Smooth muscle cell (in vitro differentiated cells): Measurements from ENCODE around the gene ULBP1. TPM values are rescaled to one million over a fixed set of nuclear protein-coding genes. Genes with fewer than 3 reads are reported as not detected.
"Not testable (repeated sequence)": the region's sequence is repeated elsewhere in the genome, so short reads cannot be mapped to it uniquely, and the experiment has no call there.

Source experiments
- DNase-seq: peaks from one replicate; lab custom pipeline; 2025; ENCODE audit not compliant: unreplicated experiment; lab: John Stamatoyannopoulos, UW
- H2AFZ ChIP-seq: fragments of 200-600 bp; sonication (generic); 2 replicates; pipeline ENCODE4 v1.6.0; 2016; ENCODE audit warnings: antibody characterized with exemption, low read depth, mild to moderate bottlenecking
- H3F3A ChIP-seq: fragments of 200-600 bp; sonication (generic); 2 replicates; pipeline ENCODE4 v1.6.0; 2017; ENCODE audit warnings: antibody characterized with exemption, low read depth
- H3K27ac ChIP-seq: fragments of 200-600 bp; sonication (generic); 2 replicates; pipeline ENCODE4 v1.5.1; 2016; ENCODE audit warnings: low read depth, mild to moderate bottlenecking
- H3K27me3 ChIP-seq: fragments of 200-600 bp; sonication (generic); 2 replicates; pipeline ENCODE4 v1.6.1; 2016; ENCODE audit warnings: low read depth, mild to moderate bottlenecking
- H3K36me3 ChIP-seq: fragments of 200-600 bp; sonication (generic); 2 replicates; pipeline ENCODE4 v1.5.1; 2016; ENCODE audit warnings: low read depth
- H3K4me1 ChIP-seq: fragments of 200-600 bp; sonication (generic); 2 replicates; pipeline ENCODE4 v1.5.1; 2016; ENCODE audit warnings: low read depth
- H3K4me2 ChIP-seq: fragments of 200-600 bp; sonication (generic); 2 replicates; pipeline ENCODE4 v1.6.0; 2016; ENCODE audit warnings: mild to moderate bottlenecking
- H3K4me3 ChIP-seq: fragments of 200-600 bp; sonication (generic); 2 replicates; pipeline ENCODE4 v1.5.1; 2016; ENCODE audit warnings: mild to moderate bottlenecking
- H3K79me2 ChIP-seq: fragments of 200-600 bp; sonication (generic); 2 replicates; pipeline ENCODE4 v1.6.0; 2016; ENCODE audit warnings: low read depth, mild to moderate bottlenecking
- H3K9ac ChIP-seq: fragments of 200-600 bp; sonication (generic); 2 replicates; pipeline ENCODE4 v1.6.0; 2016; ENCODE audit warnings: low read depth
- H3K9me3 ChIP-seq: fragments of 200-600 bp; sonication (generic); replicated peaks from 2 replicates; pipeline ENCODE4 v1.5.1; 2016; ENCODE audit warnings: low read depth
- H4K20me1 ChIP-seq: fragments of 200-600 bp; sonication (generic); 2 replicates; pipeline ENCODE4 v1.6.0; 2016; ENCODE audit warnings: low read depth
- WGBS: methylation state at CpG from one replicate; pipeline ENCODE4 v1.1.7; 2016; ENCODE audit warnings: low lambda C conversion rate; 5-methylcytosine and 5-hydroxymethylcytosine counted together
- polyA plus RNA-seq: library from polyadenylated mRNA; unstranded; fragments of >200 nt; fragmentation: Nextera tagmentation; extraction: Ambion mirVana; gene quantifications from 2 replicates; pipeline ENCODE4 v1.2.1, GENCODE V29; 2016
- total RNA-seq: library from RNA; depleted of rRNA; stranded (reverse); fragments of >200 nt; gene quantifications from 2 replicates; pipeline ENCODE4 v1.2.3, GENCODE V29; 2014
- TF ChIP-seq, protein P1 (sequence below): fragments of 200-600 bp; sonication (generic); IDR thresholded peaks from 2 replicates; pipeline ENCODE4 v1.5.1; 2017; ENCODE audit warnings: borderline replicate concordance, mild to moderate bottlenecking, antibody characterized with exemption; ENCODE audit not compliant: insufficient read depth, poor library complexity, severe bottlenecking

ULBP1 gene
- total and polyA plus RNA-seq, 2 experiments from 2014 or later = 0.72 to 1.7 TPM

DNA sequence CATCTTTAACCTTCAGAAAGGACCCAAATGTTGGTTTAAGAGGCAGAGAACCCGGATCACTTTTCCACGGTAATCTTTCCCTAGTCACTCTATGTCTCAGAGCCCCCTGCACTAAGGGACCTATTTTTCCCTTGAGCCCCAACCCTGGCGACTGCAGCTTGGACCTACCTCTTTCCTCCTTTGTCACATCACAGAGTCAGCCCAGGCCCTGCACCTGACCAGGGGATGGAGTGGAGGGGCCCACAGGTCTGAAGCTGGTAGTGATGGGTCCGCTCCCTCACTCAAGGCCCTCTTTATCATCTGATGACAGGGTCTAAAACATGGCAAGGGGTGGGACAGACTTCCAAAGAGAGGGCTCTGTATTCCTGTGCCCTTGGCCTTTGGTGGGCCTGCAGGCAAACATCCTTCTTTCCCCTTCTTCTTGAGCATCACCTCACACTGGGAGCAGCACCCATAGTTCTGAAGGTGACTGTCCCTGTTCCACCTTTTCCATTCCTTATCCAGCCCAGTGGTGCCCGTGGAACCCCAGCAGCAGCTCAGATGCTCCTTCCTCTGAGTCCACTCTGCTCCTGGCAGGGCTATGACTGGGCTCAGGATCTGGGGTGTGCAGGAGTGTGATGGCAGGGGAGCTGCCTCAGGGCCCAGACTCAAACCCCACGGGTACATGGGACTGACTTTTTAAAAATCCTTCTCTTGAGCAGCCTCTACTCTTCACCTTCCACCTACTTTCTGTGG lies 55.3 kb downstream of the ULBP1 start:
- H3K27me3 ChIP-seq = peaks cover 55% of the 10 kb centered on the region
- no peaks in the 10 kb centered on the region for H3K4me1 ChIP-seq

DNA sequence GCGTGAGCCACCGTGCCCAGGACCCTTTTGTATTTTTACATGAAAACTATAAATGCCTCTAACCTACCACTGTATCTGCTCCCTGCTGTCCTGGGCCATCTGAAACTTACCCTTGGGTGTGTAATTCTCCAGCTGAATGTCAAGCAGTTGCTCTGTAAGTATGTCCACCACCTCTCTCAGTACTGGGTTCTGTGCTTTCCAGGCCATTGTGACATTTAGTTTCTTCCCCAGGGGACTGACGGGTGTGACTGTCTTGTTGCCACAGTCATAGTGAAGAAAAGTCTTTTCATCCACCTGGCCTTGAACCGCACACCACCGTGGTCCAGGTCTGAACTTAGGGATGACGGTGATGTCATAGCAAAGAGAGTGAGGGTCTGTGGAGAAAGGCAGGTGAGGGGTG lies 58.1 kb downstream of the ULBP1 start:
- peaks cover 41% of the 10 kb centered on the region for H3K27me3 ChIP-seq
- not testable (repeated sequence) for H3K36me3 ChIP-seq, DNase-seq, H3K4me3 ChIP-seq, H3K79me2 ChIP-seq, H2AFZ ChIP-seq, H3K9me3 ChIP-seq, H4K20me1 ChIP-seq, H3K27ac ChIP-seq, H3K9ac ChIP-seq, H3K4me2 ChIP-seq, H3F3A ChIP-seq, H3K4me1 ChIP-seq
- 96% methylated on average over 3 of the region's 6 CpGs for WGBS

More for the DNA sequence above, 55.3 kb downstream of the ULBP1 start:
- Histone ChIP-seq H3K27ac (no peak overlapping the region), H3K79me2 (no peaks in the 10 kb centered on the region), H3K9me3 (no peaks in the 10 kb centered on the region), H3K4me3 (no peak overlapping the region), H4K20me1 (no peaks in the 10 kb centered on the region), H3K36me3 (no peaks in the 10 kb centered on the region), H3F3A (no peaks in the 10 kb centered on the region), H3K4me2 (no peak overlapping the region), H2AFZ (no peak overlapping the region), H3K9ac (no peak overlapping the region)
- 56% methylated on average over 6 of the region's 6 CpGs for WGBS
- TF ChIP-seq, protein P1, sequence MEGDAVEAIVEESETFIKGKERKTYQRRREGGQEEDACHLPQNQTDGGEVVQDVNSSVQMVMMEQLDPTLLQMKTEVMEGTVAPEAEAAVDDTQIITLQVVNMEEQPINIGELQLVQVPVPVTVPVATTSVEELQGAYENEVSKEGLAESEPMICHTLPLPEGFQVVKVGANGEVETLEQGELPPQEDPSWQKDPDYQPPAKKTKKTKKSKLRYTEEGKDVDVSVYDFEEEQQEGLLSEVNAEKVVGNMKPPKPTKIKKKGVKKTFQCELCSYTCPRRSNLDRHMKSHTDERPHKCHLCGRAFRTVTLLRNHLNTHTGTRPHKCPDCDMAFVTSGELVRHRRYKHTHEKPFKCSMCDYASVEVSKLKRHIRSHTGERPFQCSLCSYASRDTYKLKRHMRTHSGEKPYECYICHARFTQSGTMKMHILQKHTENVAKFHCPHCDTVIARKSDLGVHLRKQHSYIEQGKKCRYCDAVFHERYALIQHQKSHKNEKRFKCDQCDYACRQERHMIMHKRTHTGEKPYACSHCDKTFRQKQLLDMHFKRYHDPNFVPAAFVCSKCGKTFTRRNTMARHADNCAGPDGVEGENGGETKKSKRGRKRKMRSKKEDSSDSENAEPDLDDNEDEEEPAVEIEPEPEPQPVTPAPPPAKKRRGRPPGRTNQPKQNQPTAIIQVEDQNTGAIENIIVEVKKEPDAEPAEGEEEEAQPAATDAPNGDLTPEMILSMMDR = no peak
- DNase-seq = no peak

Other genes starting within 250 kb of the ULBP1 start
- 28.3 and 32.0 TPM in 2 replicates for gene LATS1, start 245.8 kb upstream of the ULBP1 start, total RNA-seq
- 8.5 and 10.0 TPM in 2 replicates for gene LATS1, start 245.8 kb upstream of the ULBP1 start, polyA plus RNA-seq
- gene NUP43, start 217.4 kb upstream of the ULBP1 start, total RNA-seq = 33.8 and 39.0 TPM in 2 replicates
- 5.9 and 8.3 TPM in 2 replicates for gene NUP43, start 217.4 kb upstream of the ULBP1 start, polyA plus RNA-seq
- gene PCMT1, start 214.2 kb upstream of the ULBP1 start, total RNA-seq = 96.9 and 97.9 TPM in 2 replicates
- gene PCMT1, start 214.2 kb upstream of the ULBP1 start, polyA plus RNA-seq = 133 and 139 TPM in 2 replicates
- gene LRP11, start 99.6 kb upstream of the ULBP1 start, total RNA-seq = 69.5 and 85.5 TPM in 2 replicates
- gene LRP11, start 99.6 kb upstream of the ULBP1 start, polyA plus RNA-seq = 62.0 and 75.3 TPM in 2 replicates
- not detected in 2 replicates for gene RAET1E, start 65.8 kb upstream of the ULBP1 start, total RNA-seq
- not detected in 2 replicates for gene RAET1E, start 65.8 kb upstream of the ULBP1 start, polyA plus RNA-seq
- gene RAET1G, start 40.8 kb upstream of the ULBP1 start, total RNA-seq = 0.31 and 2.4 TPM in 2 replicates
- 0.84 and 1.7 TPM in 2 replicates for gene RAET1G, start 40.8 kb upstream of the ULBP1 start, polyA plus RNA-seq
- gene ULBP2, start 21.9 kb upstream of the ULBP1 start, total RNA-seq = 8.8 and 9.8 TPM in 2 replicates
- 9.4 and 11.7 TPM in 2 replicates for gene ULBP2, start 21.9 kb upstream of the ULBP1 start, polyA plus RNA-seq
- gene RAET1L, start 61.6 kb downstream of the ULBP1 start, total RNA-seq = 1.4 and 3.6 TPM in 2 replicates
- gene RAET1L, start 61.6 kb downstream of the ULBP1 start, polyA plus RNA-seq = 0.23 and 0.85 TPM in 2 replicates
- 6.0 and 11.7 TPM in 2 replicates for gene ULBP3, start 105.2 kb downstream of the ULBP1 start, total RNA-seq
- gene ULBP3, start 105.2 kb downstream of the ULBP1 start, polyA plus RNA-seq = 2.4 and 3.4 TPM in 2 replicates
- gene PPP1R14C, start 179.1 kb downstream of the ULBP1 start, total RNA-seq = 7.1 and 7.9 TPM in 2 replicates
- 2.6 and 11.1 TPM in 2 replicates for gene PPP1R14C, start 179.1 kb downstream of the ULBP1 start, polyA plus RNA-seq